GM23338 (cell line): ENCODE data around the gene DTNB. TPM values are rescaled to one million over a fixed set of nuclear protein-coding genes. Genes with fewer than 3 reads are reported as not detected.

Source experiments
- ATAC-seq: fragments of 200-7000 bp; cut with Tn5 transposase; 3 replicates; pipeline ENCODE4 v1.9.1; 2020
- DNase-seq: peaks from one replicate; pipeline ENCODE4 v3.0.0-alpha.2; 2015; ENCODE audit warnings: low spot score
- H2AFZ ChIP-seq: fragments of 200-600 bp; sonication (generic); 2 replicates; pipeline ENCODE4 v1.8.0; 2016; ENCODE audit warnings: antibody characterized with exemption, mild to moderate bottlenecking, moderate library complexity
- H3F3A ChIP-seq: fragments of 200-600 bp; sonication (generic); replicated peaks from 2 replicates; pipeline ENCODE4 v1.8.0; 2017; ENCODE audit warnings: antibody characterized with exemption, mixed run types, low read depth
- H3K27ac ChIP-seq: fragments of 200-600 bp; sonication (generic); 2 replicates; pipeline ENCODE4 v1.6.1; 2016; ENCODE audit warnings: low read depth
- H3K27me3 ChIP-seq: fragments of 200-600 bp; sonication (generic); 2 replicates; pipeline ENCODE4 v1.8.0; 2016; ENCODE audit warnings: mild to moderate bottlenecking, mixed run types, moderate library complexity; ENCODE audit not compliant: insufficient read depth
- H3K36me3 ChIP-seq: fragments of 200-600 bp; sonication (generic); 2 replicates; pipeline ENCODE4 v1.8.0; 2016; ENCODE audit warnings: mild to moderate bottlenecking; ENCODE audit not compliant: insufficient read depth
- H3K4me1 ChIP-seq: fragments of 200-600 bp; sonication (generic); 2 replicates; pipeline ENCODE4 v1.8.0; 2016; ENCODE audit warnings: mild to moderate bottlenecking, moderate library complexity; ENCODE audit not compliant: insufficient read depth
- H3K4me2 ChIP-seq: fragments of 200-600 bp; sonication (generic); 2 replicates; pipeline ENCODE4 v1.7.1; 2017; ENCODE audit warnings: mixed run types
- H3K4me3 ChIP-seq: fragments of 200-600 bp; sonication (generic); 2 replicates; pipeline ENCODE4 v1.6.1; 2016; ENCODE audit warnings: mixed run types
- H3K79me2 ChIP-seq: fragments of 200-600 bp; sonication (generic); replicated peaks from 2 replicates; pipeline ENCODE4 v1.8.0; 2017; ENCODE audit warnings: mild to moderate bottlenecking; ENCODE audit not compliant: insufficient read depth
- H3K9me2 ChIP-seq: fragments of 200-600 bp; sonication (generic); 2 replicates; pipeline ENCODE4 v1.8.0; 2017; ENCODE audit not compliant: insufficient read depth
- H4K20me1 ChIP-seq: fragments of 200-600 bp; sonication (generic); replicated peaks from 2 replicates; pipeline ENCODE4 v1.8.0; 2017; ENCODE audit warnings: mild to moderate bottlenecking; ENCODE audit not compliant: insufficient read depth
- H3K27ac Mint-ChIP-seq: 2 replicates; pipeline ENCODE4 v1.8.0; 2020; ENCODE audit warnings: inconsistent platforms, mild to moderate bottlenecking, moderate library complexity, mixed read lengths
- H3K27me3 Mint-ChIP-seq: 3 replicates; pipeline ENCODE4 v1.8.0; 2022; ENCODE audit warnings: low read depth, mild to moderate bottlenecking, moderate library complexity, mixed read lengths, inconsistent platforms; ENCODE audit not compliant: insufficient read depth, poor library complexity
- H3K36me3 Mint-ChIP-seq: 3 replicates; pipeline ENCODE4 v1.8.0; 2021; ENCODE audit warnings: low read depth, mild to moderate bottlenecking, inconsistent platforms, moderate library complexity, mixed read lengths
- H3K4me1 Mint-ChIP-seq: 3 replicates; pipeline ENCODE4 v1.8.0; 2020; ENCODE audit warnings: mild to moderate bottlenecking, inconsistent platforms, mixed read lengths
- H3K4me3 Mint-ChIP-seq: 3 replicates; pipeline ENCODE4 v1.8.0; 2021; ENCODE audit warnings: moderate library complexity, mild to moderate bottlenecking, inconsistent platforms, mixed read lengths
- H3K9me3 Mint-ChIP-seq: 3 replicates; pipeline ENCODE4 v1.8.0; 2020; ENCODE audit warnings: moderate library complexity, mild to moderate bottlenecking, inconsistent platforms, mixed read lengths
- CREB1 ChIP-seq: fragments of 250-450 bp; sonication (Bioruptor Pico); IDR thresholded peaks from 2 replicates; pipeline ENCODE4 v1.5.0; 2020; ENCODE audit warnings: low read depth, mild to moderate bottlenecking, moderate library complexity
- EZH2 ChIP-seq: fragments of 200-600 bp; sonication (generic); IDR thresholded peaks from one replicate; pipeline ENCODE4 v1.8.0; 2017; ENCODE audit warnings: antibody characterized with exemption, mild to moderate bottlenecking, low read depth; ENCODE audit not compliant: unreplicated experiment
- EZH2phosphoT487 ChIP-seq: fragments of 200-600 bp; sonication (generic); IDR thresholded peaks from one replicate; pipeline ENCODE4 v1.8.1; 2018; ENCODE audit warnings: antibody characterized with exemption; ENCODE audit not compliant: unreplicated experiment
- JUNB ChIP-seq: IDR thresholded peaks from one replicate; pipeline ENCODE4 v1.6.1; 2016; ENCODE audit warnings: antibody characterized with exemption; ENCODE audit not compliant: unreplicated experiment
- NANOG ChIP-seq: IDR thresholded peaks from 2 replicates; pipeline ENCODE4 v1.6.1; 2016; ENCODE audit warnings: antibody characterized with exemption, borderline replicate concordance
- POLR2AphosphoS5 ChIP-seq: IDR thresholded peaks from 2 replicates; pipeline ENCODE4 v1.6.1; 2016; ENCODE audit warnings: antibody characterized with exemption, low read depth
- STAT1 ChIP-seq: IDR thresholded peaks from one replicate; pipeline ENCODE4 v1.6.1; 2016; ENCODE audit warnings: antibody characterized with exemption; ENCODE audit not compliant: unreplicated experiment
- ZNF114 ChIP-seq: fragments of 250-450 bp; sonication (Bioruptor Pico); IDR thresholded peaks from 2 replicates; pipeline ENCODE4 v1.5.0; 2020; ENCODE audit warnings: mild to moderate bottlenecking, moderate library complexity
- ZNF331 ChIP-seq: fragments of 250-450 bp; sonication (Bioruptor Pico); IDR thresholded peaks from 2 replicates; pipeline ENCODE4 v1.5.0; 2020; ENCODE audit warnings: low read depth, mild to moderate bottlenecking, moderate library complexity
- polyA plus RNA-seq: library from polyadenylated mRNA; unstranded; fragments of >200 nt; fragmentation: Nextera tagmentation; extraction: Ambion mirVana; gene quantifications from 2 replicates; pipeline ENCODE4 v1.2.1, GENCODE V29; 2016
- total RNA-seq: library from RNA; depleted of rRNA; stranded (reverse); fragments of >200 nt; shearing (Covaris generic); gene quantifications from 2 replicates; pipeline ENCODE4 v1.2.3, GENCODE V29; 2014
- TF ChIP-seq, protein P1 (sequence below), 2 experiments: fragments of 200-600 bp in 1 of 2; sonication (generic) in 1 of 2; conservative IDR thresholded peaks; 2 replicates each; pipeline versions ENCODE4 v1.5.1 to v1.6.1; 2016 to 2017; ENCODE audit warnings: antibody characterized with exemption in 2 of 2, low read depth in 2 of 2, mild to moderate bottlenecking in 2 of 2, moderate library complexity in 1 of 2
- TF ChIP-seq, protein P2 (sequence below): IDR thresholded peaks from 2 replicates; pipeline ENCODE4 v1.6.1; 2016; ENCODE audit warnings: antibody characterized with exemption
- TF ChIP-seq, protein P3 (sequence below): fragments of 250-450 bp; sonication (Bioruptor Pico); IDR thresholded peaks from 2 replicates; pipeline ENCODE4 v1.5.0; 2020; ENCODE audit warnings: mild to moderate bottlenecking, moderate library complexity

The DTNB gene
- total and polyA plus RNA-seq, 2 experiments from 2014 or later, result 22.1 to 29.4 TPM

DNA sequence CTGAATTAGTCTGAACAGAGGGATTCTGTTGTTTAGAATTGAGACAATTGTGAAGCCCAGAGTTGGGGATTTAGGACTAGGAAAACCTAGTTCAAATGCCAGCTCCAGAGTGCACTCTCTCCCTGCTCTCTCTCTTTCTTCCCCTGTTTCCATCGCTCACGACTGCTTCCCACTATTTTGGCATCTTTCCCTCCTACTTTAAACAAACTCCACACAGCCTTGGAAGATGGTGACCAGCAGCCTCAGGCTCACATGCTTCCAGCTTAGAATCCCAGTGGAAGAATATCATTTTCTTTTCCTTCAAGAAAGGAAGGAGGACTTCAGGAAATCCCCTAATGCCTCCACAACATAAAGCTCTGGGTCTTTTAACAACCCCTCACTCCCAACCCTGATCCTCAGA, 325.5 kb downstream of the DTNB start (continued):
- TF ChIP-seq, protein P1, sequence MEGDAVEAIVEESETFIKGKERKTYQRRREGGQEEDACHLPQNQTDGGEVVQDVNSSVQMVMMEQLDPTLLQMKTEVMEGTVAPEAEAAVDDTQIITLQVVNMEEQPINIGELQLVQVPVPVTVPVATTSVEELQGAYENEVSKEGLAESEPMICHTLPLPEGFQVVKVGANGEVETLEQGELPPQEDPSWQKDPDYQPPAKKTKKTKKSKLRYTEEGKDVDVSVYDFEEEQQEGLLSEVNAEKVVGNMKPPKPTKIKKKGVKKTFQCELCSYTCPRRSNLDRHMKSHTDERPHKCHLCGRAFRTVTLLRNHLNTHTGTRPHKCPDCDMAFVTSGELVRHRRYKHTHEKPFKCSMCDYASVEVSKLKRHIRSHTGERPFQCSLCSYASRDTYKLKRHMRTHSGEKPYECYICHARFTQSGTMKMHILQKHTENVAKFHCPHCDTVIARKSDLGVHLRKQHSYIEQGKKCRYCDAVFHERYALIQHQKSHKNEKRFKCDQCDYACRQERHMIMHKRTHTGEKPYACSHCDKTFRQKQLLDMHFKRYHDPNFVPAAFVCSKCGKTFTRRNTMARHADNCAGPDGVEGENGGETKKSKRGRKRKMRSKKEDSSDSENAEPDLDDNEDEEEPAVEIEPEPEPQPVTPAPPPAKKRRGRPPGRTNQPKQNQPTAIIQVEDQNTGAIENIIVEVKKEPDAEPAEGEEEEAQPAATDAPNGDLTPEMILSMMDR (conservative IDR thresholded peaks at IDR 0.05; ENCODE audit: low read depth in 2 of 2), result no peak
- TF ChIP-seq NANOG, result no peak
- TF ChIP-seq POLR2AphosphoS5, result no peak
- no peak for TF ChIP-seq STAT1
- TF ChIP-seq, protein P2, sequence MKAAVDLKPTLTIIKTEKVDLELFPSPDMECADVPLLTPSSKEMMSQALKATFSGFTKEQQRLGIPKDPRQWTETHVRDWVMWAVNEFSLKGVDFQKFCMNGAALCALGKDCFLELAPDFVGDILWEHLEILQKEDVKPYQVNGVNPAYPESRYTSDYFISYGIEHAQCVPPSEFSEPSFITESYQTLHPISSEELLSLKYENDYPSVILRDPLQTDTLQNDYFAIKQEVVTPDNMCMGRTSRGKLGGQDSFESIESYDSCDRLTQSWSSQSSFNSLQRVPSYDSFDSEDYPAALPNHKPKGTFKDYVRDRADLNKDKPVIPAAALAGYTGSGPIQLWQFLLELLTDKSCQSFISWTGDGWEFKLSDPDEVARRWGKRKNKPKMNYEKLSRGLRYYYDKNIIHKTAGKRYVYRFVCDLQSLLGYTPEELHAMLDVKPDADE, result no peak
- no peak for TF ChIP-seq CREB1 (CRISPR knock-in tag)
- TF ChIP-seq EZH2, result no peak

DNA sequence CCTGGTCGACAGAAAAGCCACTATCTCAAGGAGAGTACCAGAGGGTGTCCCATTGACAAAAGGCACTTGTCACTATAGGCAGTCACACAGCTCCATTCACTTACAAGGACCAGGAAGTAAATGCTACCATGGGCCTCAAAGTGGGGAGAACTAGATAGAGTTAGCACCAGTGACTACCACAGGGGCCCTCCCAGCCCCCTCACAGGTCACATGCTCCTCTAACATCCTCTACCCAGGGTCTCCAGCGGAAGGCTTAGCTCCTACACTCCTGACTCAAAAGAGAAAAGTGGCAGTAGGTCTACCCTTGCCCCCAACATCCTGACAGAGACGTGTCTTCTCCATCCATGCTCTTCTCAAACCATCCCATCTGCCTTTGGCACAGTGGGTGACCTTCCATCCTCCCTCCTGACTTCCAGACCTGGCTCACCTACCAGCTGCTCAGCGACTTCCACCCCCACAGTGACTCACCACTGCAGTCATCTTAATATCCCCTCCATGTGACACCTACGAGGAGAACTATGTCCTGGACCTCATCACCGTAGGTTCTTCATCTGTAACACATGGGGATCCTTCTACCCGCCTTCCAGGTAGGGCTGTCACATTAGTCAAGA, 326.1 kb downstream of the DTNB start:
- H3K9me3 Mint-ChIP-seq, result no peaks in the 10 kb centered on the region
- H3K4me3 ChIP-seq, result no peak overlapping the region
- peaks cover 6% of the 10 kb centered on the region; the same call in 1 of the 2 replicates for H3K4me1 ChIP-seq
- H3K27me3 ChIP-seq, result peaks cover 15% of the 10 kb centered on the region
- no peak for ATAC-seq
- no peak overlapping the region for H3K4me3 Mint-ChIP-seq
- H3K27me3 Mint-ChIP-seq, result peaks cover 16% of the 10 kb centered on the region
- no peak overlapping the region for H3K4me2 ChIP-seq
- no peak overlapping the region for H3K27ac Mint-ChIP-seq
- no peak for DNase-seq
- H3K9me2 ChIP-seq, result no peaks in the 10 kb centered on the region
- H3K4me1 Mint-ChIP-seq, result peaks cover 11% of the 10 kb centered on the region
- H3K79me2 ChIP-seq, result no peaks in the 10 kb centered on the region
- H3K27ac ChIP-seq, result no peak overlapping the region
- H3F3A ChIP-seq, result peaks cover 9% of the 10 kb centered on the region; the same call in 1 of the 2 replicates
- H3K36me3 ChIP-seq, result no peaks in the 10 kb centered on the region
- H4K20me1 ChIP-seq, result no peaks in the 10 kb centered on the region
- no peaks in the 10 kb centered on the region for H3K36me3 Mint-ChIP-seq
- H2AFZ ChIP-seq, result no peak overlapping the region
- TF ChIP-seq NANOG, result no peak
- TF ChIP-seq CREB1 (CRISPR knock-in tag), result no peak
- TF ChIP-seq, protein P3, sequence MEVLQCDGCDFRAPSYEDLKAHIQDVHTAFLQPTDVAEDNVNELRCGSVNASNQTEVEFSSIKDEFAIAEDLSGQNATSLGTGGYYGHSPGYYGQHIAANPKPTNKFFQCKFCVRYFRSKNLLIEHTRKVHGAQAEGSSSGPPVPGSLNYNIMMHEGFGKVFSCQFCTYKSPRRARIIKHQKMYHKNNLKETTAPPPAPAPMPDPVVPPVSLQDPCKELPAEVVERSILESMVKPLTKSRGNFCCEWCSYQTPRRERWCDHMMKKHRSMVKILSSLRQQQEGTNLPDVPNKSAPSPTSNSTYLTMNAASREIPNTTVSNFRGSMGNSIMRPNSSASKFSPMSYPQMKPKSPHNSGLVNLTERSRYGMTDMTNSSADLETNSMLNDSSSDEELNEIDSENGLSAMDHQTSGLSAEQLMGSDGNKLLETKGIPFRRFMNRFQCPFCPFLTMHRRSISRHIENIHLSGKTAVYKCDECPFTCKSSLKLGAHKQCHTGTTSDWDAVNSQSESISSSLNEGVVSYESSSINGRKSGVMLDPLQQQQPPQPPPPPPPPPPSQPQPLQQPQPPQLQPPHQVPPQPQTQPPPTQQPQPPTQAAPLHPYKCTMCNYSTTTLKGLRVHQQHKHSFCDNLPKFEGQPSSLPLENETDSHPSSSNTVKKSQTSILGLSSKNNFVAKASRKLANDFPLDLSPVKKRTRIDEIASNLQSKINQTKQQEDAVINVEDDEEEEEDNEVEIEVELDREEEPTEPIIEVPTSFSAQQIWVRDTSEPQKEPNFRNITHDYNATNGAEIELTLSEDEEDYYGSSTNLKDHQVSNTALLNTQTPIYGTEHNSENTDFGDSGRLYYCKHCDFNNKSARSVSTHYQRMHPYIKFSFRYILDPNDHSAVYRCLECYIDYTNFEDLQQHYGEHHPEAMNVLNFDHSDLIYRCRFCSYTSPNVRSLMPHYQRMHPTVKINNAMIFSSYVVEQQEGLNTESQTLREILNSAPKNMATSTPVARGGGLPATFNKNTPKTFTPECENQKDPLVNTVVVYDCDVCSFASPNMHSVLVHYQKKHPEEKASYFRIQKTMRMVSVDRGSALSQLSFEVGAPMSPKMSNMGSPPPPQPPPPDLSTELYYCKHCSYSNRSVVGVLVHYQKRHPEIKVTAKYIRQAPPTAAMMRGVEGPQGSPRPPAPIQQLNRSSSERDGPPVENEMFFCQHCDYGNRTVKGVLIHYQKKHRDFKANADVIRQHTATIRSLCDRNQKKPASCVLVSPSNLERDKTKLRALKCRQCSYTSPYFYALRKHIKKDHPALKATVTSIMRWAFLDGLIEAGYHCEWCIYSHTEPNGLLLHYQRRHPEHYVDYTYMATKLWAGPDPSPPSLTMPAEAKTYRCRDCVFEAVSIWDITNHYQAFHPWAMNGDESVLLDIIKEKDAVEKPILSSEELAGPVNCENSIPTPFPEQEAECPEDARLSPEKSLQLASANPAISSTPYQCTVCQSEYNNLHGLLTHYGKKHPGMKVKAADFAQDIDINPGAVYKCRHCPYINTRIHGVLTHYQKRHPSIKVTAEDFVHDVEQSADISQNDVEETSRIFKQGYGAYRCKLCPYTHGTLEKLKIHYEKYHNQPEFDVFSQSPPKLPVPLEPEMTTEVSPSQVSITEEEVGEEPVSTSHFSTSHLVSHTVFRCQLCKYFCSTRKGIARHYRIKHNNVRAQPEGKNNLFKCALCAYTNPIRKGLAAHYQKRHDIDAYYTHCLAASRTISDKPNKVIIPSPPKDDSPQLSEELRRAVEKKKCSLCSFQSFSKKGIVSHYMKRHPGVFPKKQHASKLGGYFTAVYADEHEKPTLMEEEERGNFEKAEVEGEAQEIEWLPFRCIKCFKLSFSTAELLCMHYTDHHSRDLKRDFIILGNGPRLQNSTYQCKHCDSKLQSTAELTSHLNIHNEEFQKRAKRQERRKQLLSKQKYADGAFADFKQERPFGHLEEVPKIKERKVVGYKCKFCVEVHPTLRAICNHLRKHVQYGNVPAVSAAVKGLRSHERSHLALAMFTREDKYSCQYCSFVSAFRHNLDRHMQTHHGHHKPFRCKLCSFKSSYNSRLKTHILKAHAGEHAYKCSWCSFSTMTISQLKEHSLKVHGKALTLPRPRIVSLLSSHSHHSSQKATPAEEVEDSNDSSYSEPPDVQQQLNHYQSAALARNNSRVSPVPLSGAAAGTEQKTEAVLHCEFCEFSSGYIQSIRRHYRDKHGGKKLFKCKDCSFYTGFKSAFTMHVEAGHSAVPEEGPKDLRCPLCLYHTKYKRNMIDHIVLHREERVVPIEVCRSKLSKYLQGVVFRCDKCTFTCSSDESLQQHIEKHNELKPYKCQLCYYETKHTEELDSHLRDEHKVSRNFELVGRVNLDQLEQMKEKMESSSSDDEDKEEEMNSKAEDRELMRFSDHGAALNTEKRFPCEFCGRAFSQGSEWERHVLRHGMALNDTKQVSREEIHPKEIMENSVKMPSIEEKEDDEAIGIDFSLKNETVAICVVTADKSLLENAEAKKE (CRISPR knock-in tag), result no peak
- no peak for TF ChIP-seq ZNF114 (CRISPR knock-in tag)
- TF ChIP-seq, protein P1 (conservative IDR thresholded peaks at IDR 0.05; ENCODE audit: low read depth in 2 of 2), result no peak
- TF ChIP-seq JUNB, result no peak
- no peak for TF ChIP-seq ZNF331 (CRISPR knock-in tag)
- no peak for TF ChIP-seq EZH2
- no peak for TF ChIP-seq STAT1
- no peak for TF ChIP-seq EZH2phosphoT487
